Measurements from ENCODE around the gene FAM118A.
"Not testable (repeated sequence)": the region's sequence is repeated elsewhere in the genome, so short reads cannot be mapped to it uniquely, and the experiment has no call there.

FAM118A gene

DNA sequence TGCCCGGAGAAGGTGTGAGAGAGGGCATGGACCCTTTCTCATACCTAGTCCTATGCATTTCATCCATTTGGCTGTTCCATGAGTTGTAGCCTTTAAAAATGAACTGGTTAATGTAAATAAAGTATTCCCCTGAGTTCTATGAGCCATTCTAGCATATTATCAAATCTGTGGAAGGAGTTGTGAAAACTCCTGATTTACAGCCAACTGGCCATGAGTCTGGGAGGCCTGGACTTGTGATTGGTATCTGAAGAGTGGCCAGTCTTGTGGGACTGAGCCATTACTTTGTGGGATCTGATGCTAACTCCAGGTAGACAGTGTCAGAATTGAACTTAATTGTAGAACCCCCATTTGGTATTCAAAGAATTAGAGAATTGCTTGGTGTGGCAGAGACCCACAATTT, 48.4 kb downstream of the FAM118A start:
- in situ Hi-C loops (cut with MboI; ENCODE audit: low sequenced_read_pairs) = no loop called here
- DNase-seq (ENCODE audit: low spot score in 2 of 2) = no peak
- no peaks in the 10 kb centered on the region for H3K9me3 ChIP-seq
- H3K4me1 ChIP-seq = no peaks in the 10 kb centered on the region
- no peak overlapping the region for H3K4me3 ChIP-seq
- peaks cover 10% of the 10 kb centered on the region; the same call in 1 of the 2 replicates for H3K27me3 ChIP-seq (ENCODE audit: low read depth)
- H3K36me3 ChIP-seq (replicated peaks) = no peaks in the 10 kb centered on the region

DNA sequence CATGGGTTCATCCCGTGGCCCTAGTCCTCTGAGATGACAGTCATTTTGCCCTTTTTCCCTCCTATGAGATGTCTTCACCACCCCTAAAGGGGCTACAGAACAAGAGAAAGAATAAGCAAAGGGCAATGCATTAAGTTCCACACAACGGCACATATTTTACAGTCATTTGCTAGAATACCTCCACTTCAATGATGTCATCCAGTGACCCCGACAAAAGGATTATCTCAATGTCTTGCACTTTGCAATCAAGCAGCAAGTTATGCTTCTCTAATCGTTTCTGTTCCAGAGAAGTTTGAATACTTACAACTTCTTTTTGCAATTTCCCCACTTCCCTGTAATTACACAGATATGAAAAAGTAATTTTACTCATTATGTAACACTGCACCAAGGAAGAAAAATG, 49.9 kb downstream of the FAM118A start:
- in situ Hi-C loops (cut with MboI; ENCODE audit: low sequenced_read_pairs) = no loop called here
- H3K4me3 ChIP-seq = no peak overlapping the region
- no peak for DNase-seq (ENCODE audit: low spot score in 2 of 2)
- H3K9me3 ChIP-seq = no peaks in the 10 kb centered on the region
- peaks cover 10% of the 10 kb centered on the region; the same call in 1 of the 2 replicates for H3K27me3 ChIP-seq (ENCODE audit: low read depth)
- no peaks in the 10 kb centered on the region for H3K36me3 ChIP-seq (replicated peaks)
- no peaks in the 10 kb centered on the region for H3K4me1 ChIP-seq

DNA sequence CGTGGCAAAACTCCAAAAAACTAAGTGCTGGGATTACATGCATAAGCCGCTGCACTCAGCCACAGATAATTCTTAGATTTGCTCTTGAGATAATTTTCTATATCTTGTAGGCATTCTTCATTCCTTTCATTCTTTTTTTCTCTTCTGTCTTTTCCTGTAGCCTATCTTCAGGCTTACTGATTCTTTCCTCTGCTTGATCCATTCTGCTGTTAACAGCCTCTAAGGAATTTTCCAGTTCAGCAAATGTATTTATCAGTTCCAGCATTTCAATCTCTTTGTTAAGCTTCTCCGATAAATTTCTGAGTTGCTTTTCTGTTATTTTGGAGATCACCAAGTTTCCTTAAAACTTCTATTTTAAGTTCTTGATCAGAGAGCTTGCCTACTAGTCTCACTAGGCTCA, 57.0 kb downstream of the FAM118A start:
- in situ Hi-C loops (cut with MboI; ENCODE audit: low sequenced_read_pairs) = no loop called here
- Histone ChIP-seq H3K4me3 (no peak overlapping the region), H3K4me1 (no peaks in the 10 kb centered on the region), H3K27me3 (ENCODE audit: low read depth) (no peaks in the 10 kb centered on the region), H3K9me3 (peaks cover 12% of the 10 kb centered on the region; the same call in 1 of the 2 replicates), H3K36me3 (replicated peaks) (no peaks in the 10 kb centered on the region)
- no peak for DNase-seq (ENCODE audit: low spot score in 2 of 2)

DNA sequence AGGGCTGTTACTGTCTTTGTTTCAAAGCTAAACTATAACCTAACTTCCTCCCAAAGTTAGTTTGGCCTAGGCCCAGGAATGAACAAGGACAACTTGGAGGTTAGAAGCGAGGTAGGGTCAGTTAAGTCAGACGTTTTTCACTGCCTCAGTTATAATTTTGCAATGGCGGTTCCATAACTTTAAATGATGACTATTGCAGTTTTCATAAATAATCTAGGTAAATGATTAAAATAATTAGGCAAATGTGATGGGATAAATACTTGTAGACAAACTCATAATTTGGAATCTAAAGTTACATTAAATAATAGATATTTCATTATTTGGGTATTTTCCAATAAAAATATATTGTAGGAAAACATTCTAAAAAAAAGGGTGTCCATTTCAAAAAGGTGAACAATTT, 63.9 kb downstream of the FAM118A start:
- H3K36me3 ChIP-seq (replicated peaks); in situ Hi-C loops (cut with MboI; ENCODE audit: low sequenced_read_pairs); H3K27me3 ChIP-seq (ENCODE audit: low read depth): not testable (repeated sequence)

DNA sequence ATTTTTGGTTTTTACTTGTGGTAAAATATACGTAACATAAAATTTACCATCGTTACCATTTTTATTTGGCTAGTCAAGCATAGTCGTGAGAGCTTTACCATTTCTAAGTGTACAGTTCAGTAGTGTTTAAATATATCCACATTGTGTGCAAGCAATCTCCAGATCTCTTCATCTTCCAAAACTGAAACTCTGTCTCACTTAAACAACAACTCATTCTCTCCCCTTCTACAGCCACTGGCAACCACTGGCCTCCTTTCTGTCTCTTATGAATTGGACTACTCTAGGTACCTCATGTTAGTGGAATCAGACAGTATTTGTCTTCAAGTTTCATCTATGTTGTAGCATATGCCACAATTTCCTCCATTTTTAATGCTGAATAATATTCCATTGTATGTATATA, 66.3 kb downstream of the FAM118A start:
- no peaks in the 10 kb centered on the region; the same call in 1 of the 2 replicates for H3K27me3 ChIP-seq (ENCODE audit: low read depth)
- H3K36me3 ChIP-seq (replicated peaks) = no peaks in the 10 kb centered on the region
- no peak for DNase-seq (ENCODE audit: low spot score in 2 of 2)
- H3K4me1 ChIP-seq = no peaks in the 10 kb centered on the region
- H3K4me3 ChIP-seq = no peak overlapping the region
- in situ Hi-C loops (cut with MboI; ENCODE audit: low sequenced_read_pairs) = no loop called here
- peaks cover 6% of the 10 kb centered on the region; the same call in 1 of the 2 replicates for H3K9me3 ChIP-seq

More for the DNA sequence above, 63.9 kb downstream of the FAM118A start:
- H3K4me3 ChIP-seq; DNase-seq (ENCODE audit: low spot score in 2 of 2); H3K9me3 ChIP-seq; H3K4me1 ChIP-seq: not testable (repeated sequence)

DNA sequence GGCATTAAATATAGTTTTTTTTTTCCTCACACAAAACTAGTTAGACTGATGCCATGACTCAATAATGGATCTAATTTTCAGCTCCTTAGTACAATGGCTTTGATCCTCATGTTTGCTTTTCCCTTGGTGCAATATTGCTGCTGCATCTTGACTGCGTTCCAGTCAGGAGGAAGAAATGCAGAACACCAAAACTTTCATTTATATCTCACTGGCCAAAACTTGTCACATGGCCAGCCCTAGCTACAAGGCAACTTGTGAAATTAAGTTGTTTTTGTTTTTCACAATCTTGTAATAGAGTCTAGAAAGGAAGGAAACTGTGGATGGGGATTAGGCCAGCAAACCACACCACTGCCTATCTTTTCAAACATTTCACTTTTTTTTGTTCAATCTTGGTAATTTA, 67.0 kb downstream of the FAM118A start:
- no peak for DNase-seq (ENCODE audit: low spot score in 2 of 2)
- peaks cover 6% of the 10 kb centered on the region; the same call in 1 of the 2 replicates for H3K9me3 ChIP-seq
- H3K4me1 ChIP-seq = no peaks in the 10 kb centered on the region
- no peaks in the 10 kb centered on the region for H3K36me3 ChIP-seq (replicated peaks)
- no peak overlapping the region for H3K4me3 ChIP-seq
- in situ Hi-C loops (cut with MboI; ENCODE audit: low sequenced_read_pairs) = no loop called here
- H3K27me3 ChIP-seq (ENCODE audit: low read depth) = no peaks in the 10 kb centered on the region; the same call in 1 of the 2 replicates

DNA sequence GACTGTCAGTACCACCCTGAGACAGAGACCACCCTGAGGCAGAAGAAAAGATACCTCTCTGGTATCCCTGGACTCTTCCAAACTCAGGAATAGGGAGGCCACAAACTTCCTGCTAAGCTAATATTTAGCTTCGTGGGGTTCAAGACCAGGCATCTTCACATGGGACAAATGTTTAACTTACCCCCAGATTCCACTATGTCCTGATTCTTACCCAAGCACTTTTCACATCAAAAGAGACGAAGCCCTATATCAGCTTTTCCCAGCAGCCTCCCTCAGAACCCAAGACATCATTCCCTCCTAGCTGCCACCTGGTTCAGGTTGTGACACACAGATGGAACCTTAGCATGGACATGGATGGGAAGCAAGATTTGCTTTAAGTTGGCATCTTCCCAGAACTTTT, 71.6 kb downstream of the FAM118A start:
- Histone ChIP-seq H3K4me1 (no peaks in the 10 kb centered on the region), H3K9me3 (no peaks in the 10 kb centered on the region), H3K4me3 (no peak overlapping the region), H3K36me3 (replicated peaks) (no peaks in the 10 kb centered on the region), H3K27me3 (ENCODE audit: low read depth) (peaks cover 10% of the 10 kb centered on the region)
- DNase-seq (ENCODE audit: low spot score in 2 of 2) = no peak
- in situ Hi-C loops (cut with MboI; ENCODE audit: low sequenced_read_pairs) = no loop called here

DNA sequence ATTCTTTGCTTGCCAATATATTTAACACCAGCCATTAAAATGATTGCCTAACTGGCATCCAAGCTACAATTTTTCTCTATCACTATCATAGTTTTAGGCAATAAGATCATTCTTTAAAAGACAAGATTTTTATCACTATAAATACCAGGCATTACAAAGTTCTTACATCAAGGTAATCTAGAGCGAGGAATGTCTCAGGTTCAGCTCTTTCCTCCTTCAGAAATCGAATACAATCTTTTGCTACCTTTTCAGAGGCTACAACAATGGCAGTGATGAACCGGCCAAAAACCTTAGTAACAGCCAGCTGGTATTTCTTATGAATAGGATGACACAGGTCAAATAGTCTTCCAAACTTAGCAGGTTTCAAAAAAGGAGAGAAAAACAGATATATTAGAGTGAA, 79.8 kb downstream of the FAM118A start:
- Histone ChIP-seq H3K36me3 (replicated peaks) (no peaks in the 10 kb centered on the region), H3K9me3 (no peaks in the 10 kb centered on the region), H3K4me3 (no peak overlapping the region), H3K4me1 (no peaks in the 10 kb centered on the region), H3K27me3 (ENCODE audit: low read depth) (peaks cover 24% of the 10 kb centered on the region)
- DNase-seq (ENCODE audit: low spot score in 2 of 2) = no peak
- in situ Hi-C loops (cut with MboI; ENCODE audit: low sequenced_read_pairs) = no loop called here
